GM12873 (cell line): ENCODE data around the gene PIK3IP1.

Source experiments
- TF ChIP-seq, protein P1 (sequence below): IDR thresholded peaks from 2 replicates; pipeline ENCODE4 v1.5.1; 2012; ENCODE audit warnings: low read depth, mild to moderate bottlenecking, moderate library complexity, low read length, control low read depth; ENCODE audit not compliant: insufficient read depth; ENCODE audit errors: missing control alignments

PIK3IP1 gene

DNA sequence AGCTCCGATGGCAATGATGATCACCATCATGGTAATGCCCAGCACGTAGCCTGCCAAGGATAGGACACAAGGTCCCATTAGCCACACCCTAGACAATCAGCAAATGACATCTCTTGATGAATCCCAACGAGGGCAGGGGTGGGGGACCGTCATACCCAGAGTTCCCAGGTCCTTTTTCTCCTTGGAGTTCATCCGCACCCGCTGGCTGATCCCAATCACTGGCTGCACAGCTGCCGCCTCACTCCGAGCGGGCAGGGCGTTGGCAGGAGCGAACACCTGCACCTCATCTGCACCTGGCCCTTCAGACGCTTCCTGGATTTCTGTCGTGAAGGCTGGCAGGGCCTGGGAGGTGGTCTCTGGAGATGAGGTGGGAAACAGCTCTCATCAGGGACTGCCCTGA, 2.9 kb downstream of the PIK3IP1 start:
- TF ChIP-seq, protein P1, sequence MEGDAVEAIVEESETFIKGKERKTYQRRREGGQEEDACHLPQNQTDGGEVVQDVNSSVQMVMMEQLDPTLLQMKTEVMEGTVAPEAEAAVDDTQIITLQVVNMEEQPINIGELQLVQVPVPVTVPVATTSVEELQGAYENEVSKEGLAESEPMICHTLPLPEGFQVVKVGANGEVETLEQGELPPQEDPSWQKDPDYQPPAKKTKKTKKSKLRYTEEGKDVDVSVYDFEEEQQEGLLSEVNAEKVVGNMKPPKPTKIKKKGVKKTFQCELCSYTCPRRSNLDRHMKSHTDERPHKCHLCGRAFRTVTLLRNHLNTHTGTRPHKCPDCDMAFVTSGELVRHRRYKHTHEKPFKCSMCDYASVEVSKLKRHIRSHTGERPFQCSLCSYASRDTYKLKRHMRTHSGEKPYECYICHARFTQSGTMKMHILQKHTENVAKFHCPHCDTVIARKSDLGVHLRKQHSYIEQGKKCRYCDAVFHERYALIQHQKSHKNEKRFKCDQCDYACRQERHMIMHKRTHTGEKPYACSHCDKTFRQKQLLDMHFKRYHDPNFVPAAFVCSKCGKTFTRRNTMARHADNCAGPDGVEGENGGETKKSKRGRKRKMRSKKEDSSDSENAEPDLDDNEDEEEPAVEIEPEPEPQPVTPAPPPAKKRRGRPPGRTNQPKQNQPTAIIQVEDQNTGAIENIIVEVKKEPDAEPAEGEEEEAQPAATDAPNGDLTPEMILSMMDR = no peak

DNA sequence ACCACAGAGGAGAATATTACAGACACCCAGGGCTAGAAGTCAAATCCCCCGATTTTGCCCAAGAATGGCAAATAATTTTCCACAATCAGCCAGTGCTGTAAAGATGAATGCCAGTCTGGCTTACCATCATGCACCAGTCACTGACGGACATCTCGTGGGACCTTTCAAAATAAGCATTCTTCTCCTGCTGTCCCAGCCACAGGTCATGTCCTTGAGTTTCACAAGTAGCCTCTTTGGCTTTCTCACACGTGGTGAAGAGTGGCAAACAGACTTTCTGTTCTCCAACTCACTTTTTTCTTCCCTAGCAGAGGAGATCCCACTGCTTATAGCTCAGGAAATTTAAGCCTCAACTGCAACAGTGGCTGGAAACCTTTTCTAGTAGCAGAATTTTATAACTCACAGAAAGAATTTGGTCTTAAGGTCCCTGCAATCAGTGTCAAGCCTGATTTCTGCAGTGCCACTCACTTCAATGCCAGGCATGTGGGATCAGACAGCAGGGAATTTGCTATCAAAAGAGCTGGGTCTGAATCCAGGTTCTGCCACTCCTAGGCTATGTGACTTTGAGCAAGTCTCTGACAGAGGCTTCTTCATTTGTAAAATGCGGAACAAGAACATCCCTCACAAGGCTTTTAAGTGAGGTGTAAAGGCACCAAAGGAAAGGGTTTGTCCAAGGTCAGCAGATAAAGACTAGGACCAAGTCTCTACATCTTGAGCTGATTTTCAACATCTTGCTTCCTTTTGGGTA, 3.6 kb downstream of the PIK3IP1 start:
- TF ChIP-seq, protein P1 = no peak

DNA sequence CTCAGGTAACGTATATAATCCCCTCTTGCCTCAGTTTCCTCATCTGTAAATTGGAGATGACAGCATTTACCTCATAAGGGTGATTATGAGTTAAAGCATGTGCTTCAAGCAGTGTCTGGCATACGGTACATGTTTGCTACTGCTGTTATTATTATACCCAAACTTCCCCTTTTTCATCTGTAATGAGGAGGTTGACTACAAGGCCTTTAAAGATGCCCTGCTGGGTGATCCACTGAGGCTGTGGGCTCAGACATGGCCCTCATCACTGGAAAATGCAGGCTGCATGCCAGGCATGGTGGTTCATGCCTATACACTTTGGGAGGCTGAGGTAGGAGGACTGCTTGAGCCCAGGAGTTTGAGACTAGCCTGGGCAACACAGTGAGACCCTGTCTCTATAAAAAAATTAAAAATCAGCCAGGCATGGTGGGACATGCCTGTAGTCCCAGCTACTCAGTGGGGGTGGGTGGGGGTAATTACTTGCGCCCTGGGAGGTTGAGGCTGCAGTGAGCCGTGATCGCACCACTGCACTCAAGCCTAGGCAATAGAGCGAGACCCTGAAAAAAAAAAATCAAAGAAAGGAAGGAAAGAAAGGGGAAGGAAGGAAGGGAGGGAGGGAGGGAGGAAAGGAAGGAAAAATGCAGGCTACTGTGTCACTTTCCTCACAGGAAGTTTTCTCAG, 4.3 kb downstream of the PIK3IP1 start:
- TF ChIP-seq, protein P1 = no peak

DNA sequence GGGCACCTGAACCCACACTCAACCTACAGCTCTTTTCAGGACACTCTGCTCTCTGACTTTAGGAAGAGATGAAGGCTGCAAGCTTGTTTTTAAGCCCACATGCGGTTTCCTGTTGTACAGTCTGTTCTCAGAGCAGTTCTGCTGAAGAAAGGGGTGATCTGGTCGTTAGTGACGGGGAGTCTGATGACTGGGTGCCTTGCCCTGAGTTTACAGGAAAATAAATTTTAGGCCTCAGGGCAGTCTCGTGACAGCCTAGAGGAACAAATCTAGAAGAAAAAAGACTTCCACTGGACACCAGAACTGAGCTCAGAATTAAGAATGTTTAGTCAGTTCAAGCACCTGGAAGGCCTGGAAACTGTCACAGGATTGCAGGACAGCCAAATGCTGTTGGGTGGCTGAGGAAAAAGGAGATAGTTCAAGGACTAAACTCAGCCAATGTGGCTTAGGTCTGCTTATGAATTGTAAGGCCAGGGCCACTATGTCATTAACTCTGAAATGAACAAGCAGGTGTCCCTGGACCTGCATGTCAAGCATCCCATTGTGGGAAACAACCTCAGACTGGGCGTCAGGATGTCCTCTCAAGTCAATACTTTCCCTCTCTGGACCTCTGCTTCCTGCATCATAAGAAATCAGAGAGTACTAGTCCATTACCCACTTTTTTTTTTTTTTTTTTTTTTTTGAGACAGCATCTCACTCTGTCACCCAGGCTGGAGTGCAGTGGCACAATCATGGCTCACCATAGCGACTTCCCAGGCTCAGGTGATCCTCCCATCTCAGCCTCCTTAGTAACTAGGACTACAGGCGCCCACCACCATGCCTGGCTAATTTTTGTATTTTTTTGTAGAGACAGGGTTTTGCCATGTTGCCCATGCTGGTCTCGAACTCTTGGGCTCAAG, 5.7 kb downstream of the PIK3IP1 start:
- TF ChIP-seq, protein P1 = no peak

DNA sequence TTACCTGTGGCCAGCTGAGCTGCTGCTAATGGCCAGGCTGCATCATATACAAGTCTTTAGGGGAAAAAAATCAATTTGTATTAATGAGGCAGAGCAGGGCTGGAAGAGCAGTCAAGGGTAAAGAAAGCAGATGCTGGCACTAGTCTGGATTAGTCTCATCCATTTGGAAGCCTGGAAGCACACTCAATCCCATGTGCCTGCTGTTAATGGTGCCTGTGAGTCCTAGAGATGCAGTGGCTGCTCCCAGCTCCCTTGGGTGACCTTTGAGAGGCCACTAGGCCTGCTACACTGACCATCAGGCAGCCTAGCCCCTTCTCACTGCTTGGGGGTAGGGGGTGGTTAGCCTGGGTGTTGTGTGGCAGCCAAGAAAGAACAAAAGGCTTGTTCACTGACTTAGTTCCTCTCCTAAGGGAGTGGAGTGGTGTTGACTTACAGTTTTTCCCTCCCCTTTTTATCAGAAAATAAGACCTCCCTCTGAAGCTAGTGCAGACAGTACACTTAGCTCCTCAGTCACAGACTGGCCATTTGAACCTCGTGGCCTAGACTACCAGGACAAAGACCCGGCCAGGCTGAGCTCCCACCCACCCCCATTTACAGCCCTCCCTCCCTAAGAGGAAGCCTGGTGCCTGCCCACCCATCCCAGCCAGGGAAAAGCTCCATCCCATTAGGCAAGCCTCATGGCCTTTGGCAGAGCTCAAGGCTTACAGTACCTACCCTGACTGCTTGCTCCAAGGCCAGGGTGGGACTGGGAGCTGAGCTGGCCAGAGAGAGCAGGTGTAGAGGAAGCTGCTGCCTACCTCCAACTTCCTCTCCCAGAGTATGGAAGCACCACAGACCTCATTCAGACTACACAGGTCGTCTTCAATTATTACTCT, 7.8 kb downstream of the PIK3IP1 start:
- TF ChIP-seq, protein P1 = no peak

DNA sequence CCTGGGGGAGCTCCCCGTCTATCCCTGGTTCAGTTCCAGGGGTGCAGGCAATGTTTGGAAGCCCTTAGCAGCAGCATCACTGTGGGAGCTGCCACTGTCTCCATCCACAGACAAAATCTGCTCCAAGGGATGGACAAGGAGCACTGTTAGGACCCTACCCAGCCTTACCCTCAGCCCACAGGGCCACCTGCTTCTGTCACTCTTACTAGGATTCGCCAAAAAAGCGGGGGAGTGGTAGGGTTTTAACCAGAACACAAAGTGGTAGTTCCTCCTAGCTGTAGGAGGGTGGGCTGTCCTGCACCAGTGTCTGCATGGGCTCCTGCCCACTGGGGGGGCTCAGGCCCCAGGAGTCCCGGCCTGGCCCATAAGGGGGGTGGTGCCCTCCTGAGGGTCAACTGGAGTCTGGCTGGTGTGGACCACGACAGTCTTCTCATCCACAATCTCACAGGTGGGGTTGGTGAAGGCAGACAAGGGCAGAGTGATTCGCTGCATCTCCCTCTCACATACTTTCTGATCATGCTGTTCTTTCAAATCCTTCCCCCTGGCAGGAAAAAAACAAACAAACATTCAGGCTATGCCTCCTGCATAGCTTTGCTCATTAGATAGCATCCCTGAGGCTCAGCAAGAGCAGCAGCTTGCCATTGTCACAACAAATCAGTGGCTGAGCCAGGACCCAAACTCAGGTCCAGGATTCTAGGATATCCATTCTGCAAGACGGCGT, 9.4 kb downstream of the PIK3IP1 start:
- TF ChIP-seq, protein P1 = no peak
